Hepatocyte (in vitro differentiated cells): ENCODE measurements around the gene OGG1. TPM values are rescaled to one million over a fixed set of nuclear protein-coding genes. Genes with fewer than 3 reads are reported as not detected.
A peak's percentile ranks its signal among the peaks of the same experiment; 100 is the strongest.

Source experiments
- DNase-seq: peaks from one replicate; pipeline ENCODE4 v3.0.0-alpha.2; 2016; ENCODE audit warnings: low spot score
- H2AFZ ChIP-seq: fragments of 200-600 bp; sonication (generic); 2 replicates; pipeline ENCODE4 v1.6.0; 2016; ENCODE audit warnings: antibody characterized with exemption, mild to moderate bottlenecking
- H3K27ac ChIP-seq: fragments of 200-600 bp; sonication (generic); 2 replicates; pipeline ENCODE4 v1.5.1; 2016; ENCODE audit warnings: mild to moderate bottlenecking
- H3K27me3 ChIP-seq: fragments of 200-600 bp; sonication (generic); 2 replicates; pipeline ENCODE4 v1.6.1; 2016
- H3K36me3 ChIP-seq: fragments of 200-600 bp; sonication (generic); replicated peaks from 2 replicates; pipeline ENCODE4 v1.5.1; 2016; ENCODE audit warnings: low read depth; ENCODE audit not compliant: insufficient read depth
- H3K4me1 ChIP-seq: fragments of 200-600 bp; sonication (generic); 2 replicates; pipeline ENCODE4 v1.5.1; 2016; ENCODE audit warnings: mild to moderate bottlenecking, moderate library complexity; ENCODE audit not compliant: insufficient read depth
- H3K4me2 ChIP-seq: fragments of 200-600 bp; sonication (generic); 2 replicates; pipeline ENCODE4 v1.6.0; 2016
- H3K4me3 ChIP-seq: fragments of 200-600 bp; sonication (generic); 2 replicates; pipeline ENCODE4 v1.5.1; 2016; ENCODE audit warnings: mild to moderate bottlenecking
- H3K79me2 ChIP-seq: fragments of 200-600 bp; sonication (generic); 2 replicates; pipeline ENCODE4 v1.6.0; 2017; ENCODE audit warnings: mild to moderate bottlenecking
- H3K9me2 ChIP-seq: fragments of 200-600 bp; sonication (generic); replicated peaks from 2 replicates; pipeline ENCODE4 v1.6.0; 2017; ENCODE audit warnings: mild to moderate bottlenecking; ENCODE audit not compliant: insufficient read depth
- H3K9me3 ChIP-seq: fragments of 200-600 bp; sonication (generic); 2 replicates; pipeline ENCODE4 v1.5.1; 2016; ENCODE audit warnings: low read depth, mild to moderate bottlenecking
- H4K20me1 ChIP-seq: fragments of 200-600 bp; sonication (generic); 2 replicates; pipeline ENCODE4 v1.6.0; 2016; ENCODE audit warnings: mild to moderate bottlenecking; ENCODE audit not compliant: insufficient read depth, poor library complexity, severe bottlenecking
- CTCF ChIP-seq: fragments of 200-600 bp; sonication (generic); IDR thresholded peaks from 2 replicates; pipeline ENCODE4 v1.5.1; 2016; ENCODE audit warnings: antibody characterized with exemption, mild to moderate bottlenecking; ENCODE audit not compliant: poor library complexity
- EZH2 ChIP-seq: fragments of 200-600 bp; sonication (generic); IDR thresholded peaks from 2 replicates; pipeline ENCODE4 v1.6.1; 2016; ENCODE audit warnings: antibody characterized with exemption, mild to moderate bottlenecking, borderline replicate concordance
- EZH2phosphoT487 ChIP-seq: fragments of 200-600 bp; sonication (generic); IDR thresholded peaks from one replicate; pipeline ENCODE4 v1.6.1; 2018; ENCODE audit warnings: antibody characterized with exemption, mild to moderate bottlenecking, low read depth, moderate library complexity; ENCODE audit not compliant: unreplicated experiment, severe bottlenecking
- WGBS: methylation state at CpG from one replicate; pipeline ENCODE4 v1.1.6; 2016; ENCODE audit warnings: low lambda C conversion rate; ENCODE audit errors: missing lambda C conversion rate; 5-methylcytosine and 5-hydroxymethylcytosine counted together
- polyA plus RNA-seq: library from polyadenylated mRNA; unstranded; fragments of >200 nt; fragmentation: Nextera tagmentation; extraction: Ambion mirVana; gene quantifications from 2 replicates; pipeline ENCODE4 v1.2.1, GENCODE V29; 2016
- total RNA-seq: library from RNA; depleted of rRNA; stranded (reverse); fragments of >200 nt; gene quantifications from 2 replicates; pipeline ENCODE4 v1.2.3, GENCODE V29; 2014

OGG1 gene
- total and polyA plus RNA-seq, 2 experiments from 2014 or later, result 34.7 to 43.2 TPM

DNA sequence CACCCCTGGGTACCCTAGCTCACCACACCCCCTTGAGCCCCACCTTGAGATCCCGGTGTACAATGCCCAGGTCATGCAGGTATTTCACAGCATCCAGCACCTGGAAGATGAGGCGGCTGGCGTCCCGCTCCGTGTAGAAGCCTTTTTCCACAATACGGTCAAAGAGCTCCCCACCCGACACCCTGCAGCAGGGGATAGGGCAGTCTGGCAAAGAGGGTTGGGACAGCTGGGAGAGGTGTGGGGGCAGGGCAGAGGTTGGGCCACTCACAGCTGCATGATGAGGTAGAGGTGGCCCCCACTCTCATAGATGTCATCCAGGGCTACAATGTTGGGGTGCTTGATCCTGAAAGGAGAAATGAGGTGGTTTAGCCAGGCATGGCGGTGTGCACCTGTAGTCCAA, 13.1 kb downstream of the OGG1 start:
- no peaks in the 10 kb centered on the region for H3K36me3 ChIP-seq
- no peaks in the 10 kb centered on the region for H3K9me3 ChIP-seq

GRCh38 chr3:9765865-9766264, 16.1 kb downstream of the OGG1 start:
- H4K20me1 ChIP-seq, result no peaks in the 10 kb centered on the region
- no peak overlapping the region for H3K4me3 ChIP-seq
- no peak overlapping the region for H3K4me2 ChIP-seq
- H3K27ac ChIP-seq, result no peak overlapping the region
- no peaks in the 10 kb centered on the region for H3K36me3 ChIP-seq
- H3K9me3 ChIP-seq, result no peaks in the 10 kb centered on the region
- no peaks in the 10 kb centered on the region for H3K27me3 ChIP-seq
- WGBS, result 88% methylated on average over 4 of the region's 4 CpGs
- DNase-seq, result no peak
- no peaks in the 10 kb centered on the region for H3K79me2 ChIP-seq
- TF ChIP-seq EZH2 (no peak), CTCF (no peak), EZH2phosphoT487 (no peak)
- H2AFZ ChIP-seq, result no peak overlapping the region
- H3K4me1 ChIP-seq, result peaks cover 17% of the 10 kb centered on the region
- no peaks in the 10 kb centered on the region for H3K9me2 ChIP-seq

More for the DNA sequence above, 13.1 kb downstream of the OGG1 start:
- no peaks in the 10 kb centered on the region for H3K4me1 ChIP-seq
- no peak overlapping the region for H3K4me3 ChIP-seq
- H2AFZ ChIP-seq, result no peak overlapping the region
- H3K27ac ChIP-seq, result no peak overlapping the region
- no peak for DNase-seq
- no peaks in the 10 kb centered on the region for H3K79me2 ChIP-seq
- H3K27me3 ChIP-seq, result no peaks in the 10 kb centered on the region
- WGBS, result 92% methylated on average over 8 of the region's 8 CpGs
- H3K9me2 ChIP-seq, result no peaks in the 10 kb centered on the region
- no peaks in the 10 kb centered on the region for H4K20me1 ChIP-seq
- H3K4me2 ChIP-seq, result no peak overlapping the region
- no peak for TF ChIP-seq EZH2phosphoT487

- WGBS, result 90% methylated on average over 7 of the region's 7 CpGs
- H3K27ac ChIP-seq, result no peak overlapping the region
- no peaks in the 10 kb centered on the region for H3K79me2 ChIP-seq
- no peaks in the 10 kb centered on the region for H3K9me2 ChIP-seq
- no peak for TF ChIP-seq CTCF
- TF ChIP-seq EZH2, result no peak
- TF ChIP-seq EZH2phosphoT487, result no peak
- peaks cover 19% of the 10 kb centered on the region for H3K4me1 ChIP-seq
- H3K27me3 ChIP-seq, result no peaks in the 10 kb centered on the region
- H3K9me3 ChIP-seq, result no peaks in the 10 kb centered on the region
- H3K4me2 ChIP-seq, result no peak overlapping the region
- no peaks in the 10 kb centered on the region for H4K20me1 ChIP-seq
- H3K36me3 ChIP-seq, result no peaks in the 10 kb centered on the region
- DNase-seq, result no peak
- H2AFZ ChIP-seq, result no peak overlapping the region
- no peak overlapping the region for H3K4me3 ChIP-seq
These were observed 17.7 kb downstream of the OGG1 start for GRCh38 chr3:9767418-9767817.

- no peak for DNase-seq
- Histone ChIP-seq H3K4me1 (peaks cover 19% of the 10 kb centered on the region), H3K4me3 (no peak overlapping the region), H3K27me3 (no peaks in the 10 kb centered on the region), H3K4me2 (peak overlapping the region; percentile 88), H4K20me1 (no peaks in the 10 kb centered on the region), H3K27ac (no peak overlapping the region), H2AFZ (no peak overlapping the region), H3K79me2 (no peaks in the 10 kb centered on the region), H3K9me3 (no peaks in the 10 kb centered on the region), H3K36me3 (no peaks in the 10 kb centered on the region), H3K9me2 (no peaks in the 10 kb centered on the region)
- 86% methylated on average over 6 of the region's 6 CpGs for WGBS
- TF ChIP-seq EZH2, result no peak
- TF ChIP-seq EZH2phosphoT487, result no peak
- no peak for TF ChIP-seq CTCF
These were observed 18.5 kb downstream of the OGG1 start for GRCh38 chr3:9768141-9768775.
